Bronchial epithelial cell (primary cell): ENCODE data around the gene AFF3. TPM values are rescaled to one million over a fixed set of nuclear protein-coding genes. Genes with fewer than 3 reads are reported as not detected.

Source experiments
- DNase-seq: peaks from one replicate; pipeline ENCODE4 v3.0.0-alpha.2; 2010; ENCODE audit warnings: low read depth
- FAIRE-seq: peaks from 2 replicates; lab custom pipeline; 2011; peaks lifted over from hg19 to GRCh38; lab: Jason Lieb, UNC
- H3K27me3 ChIP-seq: 2 replicates; pipeline ENCODE4 v1.5.1; 2011; ENCODE audit warnings: low read length; ENCODE audit not compliant: control insufficient read depth, insufficient read depth
- H3K36me3 ChIP-seq: 2 replicates; pipeline ENCODE4 v1.5.1; 2011; ENCODE audit warnings: low read length; ENCODE audit not compliant: control insufficient read depth, insufficient read depth
- H3K4me3 ChIP-seq: 2 replicates; pipeline ENCODE4 v1.5.1; 2011; ENCODE audit warnings: mild to moderate bottlenecking, low read depth, low read length, control low read depth
- total RNA-seq: library from RNA; depleted of rRNA; stranded (reverse); fragments of >200 nt; gene quantifications from 2 replicates; pipeline ENCODE4 v1.2.1, GENCODE V29; 2014
- TF ChIP-seq, protein P1 (sequence below): IDR thresholded peaks from 2 replicates; pipeline ENCODE4 v1.5.1; 2011; ENCODE audit warnings: mild to moderate bottlenecking, moderate library complexity, low read length, control low read depth, inconsistent platforms; ENCODE audit not compliant: insufficient read depth, severe bottlenecking

Gene AFF3
- total RNA-seq, 1 donor from 2014 or later = not detected

DNA sequence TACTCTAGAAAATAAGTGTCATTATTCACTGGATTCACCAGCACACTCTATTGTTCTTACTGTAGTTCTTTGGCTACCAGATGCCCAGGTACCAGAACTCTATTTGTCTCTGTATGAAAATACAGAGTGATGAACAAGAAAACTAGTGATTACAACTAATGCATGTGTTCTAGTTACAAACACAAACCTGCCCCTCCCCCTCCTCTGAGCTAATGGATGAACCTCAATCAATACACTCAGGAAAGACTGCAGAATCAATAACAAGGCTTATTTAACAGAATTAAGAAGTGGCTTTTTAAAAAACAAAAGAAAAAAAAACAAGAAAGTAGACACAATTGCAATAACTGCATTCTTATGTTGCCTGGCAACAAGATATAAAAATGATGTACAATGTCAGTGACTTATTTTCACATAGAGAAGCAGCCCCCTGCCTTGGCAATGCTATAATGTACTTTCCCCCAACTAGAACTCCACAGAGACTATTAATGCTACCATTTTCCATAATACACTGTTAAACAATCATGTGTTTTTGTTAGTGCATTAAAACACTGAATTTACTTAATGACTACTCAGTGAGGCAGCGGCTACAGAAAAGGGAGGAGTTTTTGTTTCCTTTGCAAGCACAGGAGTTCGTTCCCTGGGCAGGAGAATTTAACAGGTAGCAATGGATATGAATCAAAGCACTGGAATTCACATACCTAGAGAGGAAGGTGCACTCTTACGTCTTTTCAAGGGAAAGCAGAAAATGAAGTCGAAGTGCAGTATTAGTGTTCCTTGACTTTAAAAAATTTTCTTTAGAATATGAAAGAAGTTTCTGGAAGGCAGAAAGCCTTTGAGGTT is 333.8 kb downstream of the AFF3 start:
- peaks cover under 1% of the 10 kb centered on the region for H3K27me3 ChIP-seq
- H3K4me3 ChIP-seq = no peak overlapping the region
- no peak for FAIRE-seq
- no peaks in the 10 kb centered on the region for H3K36me3 ChIP-seq
- peak; percentile 90 for DNase-seq
- TF ChIP-seq, protein P1, sequence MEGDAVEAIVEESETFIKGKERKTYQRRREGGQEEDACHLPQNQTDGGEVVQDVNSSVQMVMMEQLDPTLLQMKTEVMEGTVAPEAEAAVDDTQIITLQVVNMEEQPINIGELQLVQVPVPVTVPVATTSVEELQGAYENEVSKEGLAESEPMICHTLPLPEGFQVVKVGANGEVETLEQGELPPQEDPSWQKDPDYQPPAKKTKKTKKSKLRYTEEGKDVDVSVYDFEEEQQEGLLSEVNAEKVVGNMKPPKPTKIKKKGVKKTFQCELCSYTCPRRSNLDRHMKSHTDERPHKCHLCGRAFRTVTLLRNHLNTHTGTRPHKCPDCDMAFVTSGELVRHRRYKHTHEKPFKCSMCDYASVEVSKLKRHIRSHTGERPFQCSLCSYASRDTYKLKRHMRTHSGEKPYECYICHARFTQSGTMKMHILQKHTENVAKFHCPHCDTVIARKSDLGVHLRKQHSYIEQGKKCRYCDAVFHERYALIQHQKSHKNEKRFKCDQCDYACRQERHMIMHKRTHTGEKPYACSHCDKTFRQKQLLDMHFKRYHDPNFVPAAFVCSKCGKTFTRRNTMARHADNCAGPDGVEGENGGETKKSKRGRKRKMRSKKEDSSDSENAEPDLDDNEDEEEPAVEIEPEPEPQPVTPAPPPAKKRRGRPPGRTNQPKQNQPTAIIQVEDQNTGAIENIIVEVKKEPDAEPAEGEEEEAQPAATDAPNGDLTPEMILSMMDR = no peak

DNA sequence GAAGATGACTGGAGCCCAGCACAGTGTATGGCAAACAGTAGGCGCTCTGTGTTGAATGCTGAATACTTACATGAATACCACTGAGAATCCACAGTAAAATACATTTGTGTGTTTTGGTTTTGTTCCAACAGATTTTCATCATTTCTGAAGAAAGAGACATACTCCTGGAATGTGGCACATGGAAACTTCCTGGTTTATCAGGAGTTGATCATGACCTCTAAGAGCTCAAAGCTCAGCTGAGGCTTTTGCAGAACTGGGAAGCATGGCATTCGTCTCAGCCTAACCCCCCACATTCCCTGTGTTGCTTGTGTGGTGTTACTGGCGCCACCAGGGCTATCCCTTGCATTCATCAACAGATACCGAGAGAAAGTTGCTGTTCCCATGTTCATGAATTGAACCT is 335.6 kb downstream of the AFF3 start:
- FAIRE-seq (peak; percentile 76), DNase-seq (peak; percentile 70)
- TF ChIP-seq, protein P1 = no peak
- Histone ChIP-seq H3K36me3 (no peaks in the 10 kb centered on the region), H3K4me3 (no peak overlapping the region), H3K27me3 (no peaks in the 10 kb centered on the region)

DNA sequence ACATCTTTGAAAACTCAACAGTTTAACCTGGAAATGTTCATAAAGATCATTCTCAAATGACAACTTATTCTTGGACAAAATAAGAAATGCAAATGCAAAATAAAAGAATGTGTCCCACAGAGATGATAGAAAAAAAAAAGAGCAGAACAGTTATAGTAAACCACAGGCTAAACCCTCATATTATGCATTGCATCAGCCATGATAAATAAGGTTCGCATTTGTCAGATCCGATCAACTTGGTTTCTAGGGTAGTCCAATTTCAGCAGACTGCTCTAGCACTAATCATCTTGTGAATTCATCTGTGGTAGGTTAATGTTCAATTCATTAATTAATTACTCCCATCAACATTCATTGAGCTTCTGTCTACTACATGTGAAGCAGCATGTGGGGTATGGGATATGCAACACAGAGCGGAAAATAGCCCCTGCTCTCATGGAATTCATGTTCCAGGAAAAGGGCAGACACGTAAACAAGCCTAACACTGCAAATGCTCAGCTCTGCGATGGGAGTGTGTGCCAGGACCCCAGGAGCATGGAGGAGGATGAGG is 336.4 kb downstream of the AFF3 start:
- Histone ChIP-seq H3K27me3 (no peaks in the 10 kb centered on the region), H3K4me3 (no peak overlapping the region), H3K36me3 (no peaks in the 10 kb centered on the region)
- DNase-seq = no peak
- TF ChIP-seq, protein P1 = no peak
- FAIRE-seq = no peak

DNA sequence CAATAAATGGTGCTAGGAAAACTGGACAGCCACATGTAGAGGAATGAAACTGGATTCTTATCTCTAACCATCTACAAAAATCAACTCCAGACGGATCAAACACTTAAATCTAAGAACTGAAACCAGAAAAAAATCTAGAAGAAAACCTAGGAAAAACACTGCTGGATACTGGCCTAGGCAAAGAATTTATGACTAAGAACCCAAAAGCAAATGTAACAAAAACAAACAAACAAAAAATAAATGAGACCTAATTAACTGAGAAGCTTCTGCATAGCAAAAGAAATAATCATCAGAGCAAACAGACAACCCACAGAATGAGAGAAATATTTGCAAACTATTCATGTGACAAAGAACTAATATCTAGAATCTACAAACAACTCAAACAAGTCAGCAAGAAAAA is 338.5 kb downstream of the AFF3 start:
- H3K36me3 ChIP-seq = no peaks in the 10 kb centered on the region
- no peaks in the 10 kb centered on the region for H3K27me3 ChIP-seq
- TF ChIP-seq, protein P1 = no peak
- H3K4me3 ChIP-seq = no peak overlapping the region
- no peak for FAIRE-seq
- DNase-seq = no peak

DNA sequence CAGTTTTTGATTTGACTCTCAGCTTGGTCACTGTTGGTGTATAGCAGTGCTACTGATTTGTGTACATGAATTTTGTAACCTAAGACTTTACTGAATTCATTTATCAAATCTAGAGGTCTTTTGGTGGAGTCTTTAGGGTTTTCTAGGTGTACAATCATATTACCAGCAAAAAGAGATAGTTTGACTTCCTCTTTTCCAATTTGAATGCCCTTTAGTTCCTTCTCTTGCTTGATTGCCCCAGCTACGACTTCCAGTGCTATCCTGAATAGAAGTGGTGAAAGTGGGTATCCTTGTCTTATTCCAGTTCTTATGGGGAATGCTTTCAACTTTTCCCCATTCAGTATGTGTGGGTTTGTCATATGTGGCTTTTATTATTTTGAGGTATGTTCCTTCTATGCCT is 339.7 kb downstream of the AFF3 start:
- H3K36me3 ChIP-seq = no peaks in the 10 kb centered on the region
- TF ChIP-seq, protein P1 = no peak
- DNase-seq (no peak), FAIRE-seq (no peak)
- no peak overlapping the region for H3K4me3 ChIP-seq
- H3K27me3 ChIP-seq = no peaks in the 10 kb centered on the region
